ENCODE results near the gene UNKL. TPM values are rescaled to one million over a fixed set of nuclear protein-coding genes. Genes with fewer than 3 reads are reported as not detected.

The UNKL gene
- total RNA-seq, 4 donors from 2014 or later, result 15.2 to 86.4 (median 24.2) TPM

DNA sequence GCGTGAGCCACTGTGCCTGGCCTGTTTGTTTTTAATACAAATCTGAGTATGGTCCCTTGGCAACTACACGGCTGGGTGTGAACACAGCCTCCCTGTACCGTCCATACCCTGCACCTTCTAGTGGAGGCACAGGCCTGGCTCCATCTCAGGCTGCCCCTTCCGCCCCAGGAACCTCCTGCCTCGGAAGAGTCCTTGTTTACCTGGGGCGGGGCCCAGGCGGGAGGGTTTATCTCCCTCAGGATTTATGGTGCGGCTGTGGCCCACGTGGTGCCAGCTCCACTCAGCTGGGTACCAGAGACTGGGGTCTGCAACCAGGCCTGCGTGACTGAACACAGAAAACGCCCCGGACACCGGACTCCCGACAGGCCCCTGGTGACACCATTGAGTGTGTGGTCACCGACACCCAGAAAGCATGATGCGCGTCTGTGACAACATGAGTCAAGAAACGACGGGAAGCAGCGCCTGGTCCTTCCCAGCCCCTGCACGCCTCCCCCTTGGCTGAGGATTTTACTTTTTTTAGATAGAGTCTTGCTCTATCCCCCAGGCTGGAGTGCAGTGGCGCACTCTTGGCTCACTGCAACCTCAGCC is 19.0 kb downstream of the UNKL start:
- Histone ChIP-seq H3K27ac (no peak overlapping the region), H3K36me3 (peaks cover 0 to 28% (median 10%) of the 10 kb centered on the region in 4 donors), H3K4me1 (no peaks in the 10 kb centered on the region), H3K9me3 (no peaks in the 10 kb centered on the region), H3K27me3 (no peaks in the 10 kb centered on the region), H3K4me3 (no peak overlapping the region)
- intact Hi-C loops (cut with DNase I; ENCODE audit: low total_unique reads), result no loop called here
- in situ Hi-C loops (cut with MboI; ENCODE audit: low pct_ligation_motif_present in 1 of 4, low pct_unique_long_range_greater_than_20kb in 1 of 4, low sequenced_read_pairs in 3 of 4), result no loop called here
- WGBS, 2 donors (ENCODE audit: low coverage in 1 of 2), result 77 to 83% methylated on average over 1 to 19 of the region's 22 CpGs
- TF ChIP-seq, protein P1, sequence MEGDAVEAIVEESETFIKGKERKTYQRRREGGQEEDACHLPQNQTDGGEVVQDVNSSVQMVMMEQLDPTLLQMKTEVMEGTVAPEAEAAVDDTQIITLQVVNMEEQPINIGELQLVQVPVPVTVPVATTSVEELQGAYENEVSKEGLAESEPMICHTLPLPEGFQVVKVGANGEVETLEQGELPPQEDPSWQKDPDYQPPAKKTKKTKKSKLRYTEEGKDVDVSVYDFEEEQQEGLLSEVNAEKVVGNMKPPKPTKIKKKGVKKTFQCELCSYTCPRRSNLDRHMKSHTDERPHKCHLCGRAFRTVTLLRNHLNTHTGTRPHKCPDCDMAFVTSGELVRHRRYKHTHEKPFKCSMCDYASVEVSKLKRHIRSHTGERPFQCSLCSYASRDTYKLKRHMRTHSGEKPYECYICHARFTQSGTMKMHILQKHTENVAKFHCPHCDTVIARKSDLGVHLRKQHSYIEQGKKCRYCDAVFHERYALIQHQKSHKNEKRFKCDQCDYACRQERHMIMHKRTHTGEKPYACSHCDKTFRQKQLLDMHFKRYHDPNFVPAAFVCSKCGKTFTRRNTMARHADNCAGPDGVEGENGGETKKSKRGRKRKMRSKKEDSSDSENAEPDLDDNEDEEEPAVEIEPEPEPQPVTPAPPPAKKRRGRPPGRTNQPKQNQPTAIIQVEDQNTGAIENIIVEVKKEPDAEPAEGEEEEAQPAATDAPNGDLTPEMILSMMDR (IDR thresholded peaks at IDR 0.05), result no peak
- TF ChIP-seq POLR2AphosphoS5 (IDR thresholded peaks at IDR 0.05) (no peak), EP300 (IDR thresholded peaks at IDR 0.05; ENCODE audit: low read depth) (no peak), POLR2A (IDR thresholded peaks at IDR 0.05) (no peak)
- DNase-seq, result no peak

DNA sequence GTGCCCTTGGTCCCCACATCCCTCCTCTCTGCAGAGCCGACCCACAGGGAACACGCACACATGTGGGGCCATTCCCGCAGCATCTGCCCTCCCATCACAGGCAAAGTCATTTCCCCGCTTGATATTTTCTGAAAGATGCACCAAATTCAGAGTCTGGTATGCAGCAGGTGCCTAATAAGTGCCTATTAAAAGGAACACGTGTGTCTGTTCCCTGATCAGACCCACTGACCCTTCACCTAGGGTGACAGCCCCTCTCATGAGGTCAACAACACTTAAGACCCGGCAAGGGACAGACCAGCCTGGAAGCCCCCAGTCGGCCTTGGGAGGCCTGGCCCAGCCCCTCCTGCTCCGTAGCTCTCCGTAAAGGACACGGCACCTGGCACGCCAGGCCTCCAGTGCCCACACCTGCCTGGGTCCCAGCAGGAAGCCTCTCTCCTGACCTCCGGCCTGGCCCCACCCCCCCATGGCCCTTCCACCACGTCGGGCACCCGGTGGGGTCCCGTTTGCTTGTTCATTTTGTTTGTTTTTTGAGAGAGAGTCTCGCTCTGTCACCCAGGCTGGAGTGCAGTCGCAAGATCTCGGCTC is 20.0 kb downstream of the UNKL start:
- intact Hi-C loops (cut with DNase I; ENCODE audit: low total_unique reads) (no loop called here), in situ Hi-C loops (cut with MboI; ENCODE audit: low pct_ligation_motif_present in 1 of 4, low pct_unique_long_range_greater_than_20kb in 1 of 4, low sequenced_read_pairs in 3 of 4) (no loop called here)
- Histone ChIP-seq H3K4me3 (no peak overlapping the region), H3K27ac (no peak overlapping the region), H3K4me1 (no peaks in the 10 kb centered on the region), H3K36me3 (peaks cover 0 to 35% (median 13%) of the 10 kb centered on the region in 4 donors), H3K9me3 (no peaks in the 10 kb centered on the region), H3K27me3 (no peaks in the 10 kb centered on the region)
- TF ChIP-seq, protein P1 (IDR thresholded peaks at IDR 0.05), result no peak
- TF ChIP-seq EP300 (IDR thresholded peaks at IDR 0.05; ENCODE audit: low read depth) (no peak), POLR2A (IDR thresholded peaks at IDR 0.05) (no peak), POLR2AphosphoS5 (IDR thresholded peaks at IDR 0.05) (no peak)
- WGBS, 2 donors (ENCODE audit: low coverage in 1 of 2), result 87% methylated on average over 19 of the region's 19 CpGs; no CpG with 5 or more reads in 1 of the 2 donors
- DNase-seq, result no peak

DNA sequence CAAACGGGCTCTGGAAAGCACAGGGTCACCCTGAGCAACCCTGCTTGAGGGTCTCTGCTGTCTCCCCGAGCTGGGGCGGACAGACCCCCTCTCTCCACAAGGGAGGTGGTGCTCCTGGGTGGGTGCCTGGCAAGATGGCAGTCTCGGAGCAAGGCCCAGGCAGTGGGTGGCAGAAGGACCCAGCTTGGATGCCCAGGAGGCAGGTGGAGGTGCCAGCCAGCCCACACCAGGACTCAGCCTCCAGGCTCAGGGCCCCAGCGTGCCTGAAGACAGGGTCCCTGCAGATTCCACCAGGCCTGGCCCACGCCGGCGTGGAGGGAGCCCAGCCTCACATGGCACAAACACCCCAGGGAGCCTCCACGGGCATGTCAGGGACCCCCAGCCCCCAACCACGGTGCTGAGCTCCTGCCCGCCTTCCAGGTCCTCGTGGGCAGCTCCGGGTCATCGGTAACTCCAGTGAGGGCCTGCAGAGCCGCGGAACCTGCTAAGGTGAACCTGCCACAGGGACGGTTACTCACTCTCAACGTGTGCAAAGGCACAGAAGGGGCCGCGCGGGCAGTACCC is 20.8 kb downstream of the UNKL start:
- Histone ChIP-seq H3K4me1 (no peaks in the 10 kb centered on the region), H3K36me3 (peaks cover 0 to 28% (median 13%) of the 10 kb centered on the region in 4 donors), H3K27me3 (no peaks in the 10 kb centered on the region), H3K4me3 (no peak overlapping the region), H3K9me3 (no peaks in the 10 kb centered on the region), H3K27ac (no peak overlapping the region)
- in situ Hi-C loops (cut with MboI; ENCODE audit: low pct_ligation_motif_present in 1 of 4, low pct_unique_long_range_greater_than_20kb in 1 of 4, low sequenced_read_pairs in 3 of 4), result no loop called here
- no peak for DNase-seq
- TF ChIP-seq POLR2A (IDR thresholded peaks at IDR 0.05) (no peak), EP300 (IDR thresholded peaks at IDR 0.05; ENCODE audit: low read depth) (no peak), POLR2AphosphoS5 (IDR thresholded peaks at IDR 0.05) (no peak)
- TF ChIP-seq, protein P1 (IDR thresholded peaks at IDR 0.05), result no peak
- intact Hi-C loops (cut with DNase I; ENCODE audit: low total_unique reads), result no loop called here
- WGBS, 2 donors (ENCODE audit: low coverage in 1 of 2), result 80 to 91% methylated on average over 1 to 19 of the region's 21 CpGs

DNA sequence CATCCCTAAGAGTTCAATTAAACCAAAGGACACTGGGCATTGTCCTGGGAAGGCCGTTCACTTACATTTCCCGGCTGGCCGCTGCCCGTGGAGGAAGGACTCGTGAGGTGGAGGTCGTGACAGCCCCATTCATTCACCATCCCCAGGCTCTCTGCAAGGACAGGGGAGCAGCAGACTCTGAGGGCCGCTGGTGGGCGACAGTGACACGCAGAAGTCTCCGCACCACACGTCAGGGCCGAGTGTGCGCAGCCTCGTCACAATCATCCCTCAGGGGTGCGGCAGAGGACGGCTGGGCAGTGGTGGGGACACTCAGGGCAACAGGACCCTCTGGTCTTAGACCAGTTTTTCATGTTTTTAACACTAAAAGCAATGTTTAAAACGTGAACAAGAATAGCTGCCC is 21.7 kb downstream of the UNKL start:
- no peak for DNase-seq
- Histone ChIP-seq H3K36me3 (peaks cover 0 to 25% (median 9%) of the 10 kb centered on the region in 4 donors), H3K4me1 (no peaks in the 10 kb centered on the region), H3K27ac (no peak overlapping the region), H3K9me3 (no peaks in the 10 kb centered on the region), H3K4me3 (no peak overlapping the region), H3K27me3 (no peaks in the 10 kb centered on the region)
- WGBS, 2 donors (ENCODE audit: low coverage in 1 of 2), result 94% methylated on average over 17 of the region's 17 CpGs; no CpG with 5 or more reads in 1 of the 2 donors
- TF ChIP-seq POLR2A (IDR thresholded peaks at IDR 0.05), result no peak
- no peak for TF ChIP-seq EP300 (IDR thresholded peaks at IDR 0.05; ENCODE audit: low read depth)
- no peak for TF ChIP-seq POLR2AphosphoS5 (IDR thresholded peaks at IDR 0.05)
- TF ChIP-seq, protein P1 (IDR thresholded peaks at IDR 0.05), result no peak
- in situ Hi-C loops (cut with MboI; ENCODE audit: low pct_ligation_motif_present in 1 of 4, low pct_unique_long_range_greater_than_20kb in 1 of 4, low sequenced_read_pairs in 3 of 4), result no loop called here
- intact Hi-C loops (cut with DNase I; ENCODE audit: low total_unique reads), result no loop called here
